ENCODE measurements around the gene DACT1.

Gene DACT1

GRCh38 chr14:58641509-58641908, 3.7 kb downstream of the DACT1 start:
- FAIRE-seq: no peak
- no peak for DNase-seq (ENCODE audit: insufficient read length, low spot score)
- TF ChIP-seq POU2F2 (IDR thresholded peaks at IDR 0.05; ENCODE audit: low read depth, low read length) (no peak), POLR2A (IDR thresholded peaks at IDR 0.05; ENCODE audit: low read depth, low read length) (no peak), POLR2AphosphoS5 (IDR thresholded peaks at IDR 0.05; ENCODE audit: low read depth, low read length) (no peak), PAX5 (IDR thresholded peaks at IDR 0.05; ENCODE audit: insufficient read depth, low read length, severe bottlenecking) (no peak), SPI1 (IDR thresholded peaks at IDR 0.05; ENCODE audit: low read depth, low read length) (no peak), TAF1 (IDR thresholded peaks at IDR 0.05; ENCODE audit: low read depth, low read length) (no peak)

GRCh38 chr14:58643366-58643765, 5.6 kb downstream of the DACT1 start:
- no peak for DNase-seq (ENCODE audit: insufficient read length, low spot score)
- TF ChIP-seq POLR2AphosphoS5 (IDR thresholded peaks at IDR 0.05; ENCODE audit: low read depth, low read length): no peak
- no peak for TF ChIP-seq POLR2A (IDR thresholded peaks at IDR 0.05; ENCODE audit: low read depth, low read length)
- no peak for TF ChIP-seq PAX5 (IDR thresholded peaks at IDR 0.05; ENCODE audit: insufficient read depth, low read length, severe bottlenecking)
- no peak for TF ChIP-seq TAF1 (IDR thresholded peaks at IDR 0.05; ENCODE audit: low read depth, low read length)
- no peak for TF ChIP-seq POU2F2 (IDR thresholded peaks at IDR 0.05; ENCODE audit: low read depth, low read length)
- no peak for TF ChIP-seq SPI1 (IDR thresholded peaks at IDR 0.05; ENCODE audit: low read depth, low read length)
- FAIRE-seq: no peak

DNA sequence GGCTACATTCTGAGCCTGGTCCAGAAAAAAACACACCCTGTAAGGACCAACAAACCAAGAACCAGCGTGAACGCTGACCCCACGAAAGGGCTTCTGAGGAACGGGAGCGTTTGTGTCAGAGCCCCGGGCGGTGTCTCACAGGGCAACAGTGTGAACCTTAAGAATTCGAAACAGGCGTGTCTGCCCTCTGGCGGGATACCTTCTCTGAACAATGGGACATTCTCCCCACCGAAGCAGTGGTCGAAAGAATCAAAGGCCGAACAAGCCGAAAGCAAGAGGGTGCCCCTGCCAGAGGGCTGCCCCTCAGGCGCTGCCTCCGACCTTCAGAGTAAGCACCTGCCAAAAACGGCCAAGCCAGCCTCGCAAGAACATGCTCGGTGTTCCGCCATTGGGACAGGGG, 7.9 kb downstream of the DACT1 start:
- TF ChIP-seq POLR2AphosphoS5 (IDR thresholded peaks at IDR 0.05; ENCODE audit: low read depth, low read length): no peak
- no peak for TF ChIP-seq TAF1 (IDR thresholded peaks at IDR 0.05; ENCODE audit: low read depth, low read length)
- no peak for TF ChIP-seq POLR2A (IDR thresholded peaks at IDR 0.05; ENCODE audit: low read depth, low read length)
- no peak for TF ChIP-seq SPI1 (IDR thresholded peaks at IDR 0.05; ENCODE audit: low read depth, low read length)
- TF ChIP-seq POU2F2 (IDR thresholded peaks at IDR 0.05; ENCODE audit: low read depth, low read length): no peak
- TF ChIP-seq PAX5 (IDR thresholded peaks at IDR 0.05; ENCODE audit: insufficient read depth, low read length, severe bottlenecking): no peak
- FAIRE-seq (no peak), DNase-seq (ENCODE audit: insufficient read length, low spot score) (no peak)

DNA sequence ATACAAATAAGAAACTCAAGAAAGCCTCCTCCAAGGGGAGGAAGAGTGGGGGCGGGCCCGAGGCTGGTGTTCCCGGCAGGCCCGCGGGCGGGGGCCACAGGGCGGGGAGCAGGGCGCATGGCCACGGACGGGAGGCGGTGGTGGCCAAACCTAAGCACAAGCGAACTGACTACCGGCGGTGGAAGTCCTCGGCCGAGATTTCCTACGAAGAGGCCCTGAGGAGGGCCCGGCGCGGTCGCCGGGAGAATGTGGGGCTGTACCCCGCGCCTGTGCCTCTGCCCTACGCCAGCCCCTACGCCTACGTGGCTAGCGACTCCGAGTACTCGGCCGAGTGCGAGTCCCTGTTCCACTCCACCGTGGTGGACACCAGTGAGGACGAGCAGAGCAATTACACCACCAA, 8.7 kb downstream of the DACT1 start:
- DNase-seq (ENCODE audit: insufficient read length, low spot score): no peak
- FAIRE-seq: no peak
- no peak for TF ChIP-seq POU2F2 (IDR thresholded peaks at IDR 0.05; ENCODE audit: low read depth, low read length)
- TF ChIP-seq POLR2A (IDR thresholded peaks at IDR 0.05; ENCODE audit: low read depth, low read length): no peak
- TF ChIP-seq TAF1 (IDR thresholded peaks at IDR 0.05; ENCODE audit: low read depth, low read length): no peak
- no peak for TF ChIP-seq PAX5 (IDR thresholded peaks at IDR 0.05; ENCODE audit: insufficient read depth, low read length, severe bottlenecking)
- no peak for TF ChIP-seq POLR2AphosphoS5 (IDR thresholded peaks at IDR 0.05; ENCODE audit: low read depth, low read length)
- no peak for TF ChIP-seq SPI1 (IDR thresholded peaks at IDR 0.05; ENCODE audit: low read depth, low read length)

DNA sequence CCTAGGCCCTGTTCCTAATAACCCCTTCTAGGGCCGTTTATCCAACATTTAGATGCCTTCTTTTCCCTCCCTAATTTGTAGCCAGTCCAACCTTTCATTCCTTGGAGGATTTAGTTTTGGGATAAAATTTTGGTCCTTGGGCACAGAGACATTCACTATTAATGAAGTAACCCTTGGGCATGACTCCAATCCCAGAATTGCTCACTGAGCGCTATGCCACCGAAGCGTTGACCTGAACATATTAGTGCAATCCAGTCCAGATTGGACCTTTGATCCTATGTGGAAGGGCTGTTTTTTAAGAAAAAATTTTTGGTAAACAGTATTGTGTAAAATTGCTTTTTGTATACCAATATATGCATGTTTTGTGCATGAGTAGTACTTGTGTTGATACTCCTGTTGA, 10.0 kb downstream of the DACT1 start:
- TF ChIP-seq POU2F2 (IDR thresholded peaks at IDR 0.05; ENCODE audit: low read depth, low read length) (no peak), SPI1 (IDR thresholded peaks at IDR 0.05; ENCODE audit: low read depth, low read length) (no peak), POLR2A (IDR thresholded peaks at IDR 0.05; ENCODE audit: low read depth, low read length) (no peak), POLR2AphosphoS5 (IDR thresholded peaks at IDR 0.05; ENCODE audit: low read depth, low read length) (no peak), TAF1 (IDR thresholded peaks at IDR 0.05; ENCODE audit: low read depth, low read length) (no peak), PAX5 (IDR thresholded peaks at IDR 0.05; ENCODE audit: insufficient read depth, low read length, severe bottlenecking) (no peak)
- DNase-seq (ENCODE audit: insufficient read length, low spot score) (no peak), FAIRE-seq (no peak)

GRCh38 chr14:58650857-58651256, 13.1 kb downstream of the DACT1 start:
- TF ChIP-seq POU2F2 (IDR thresholded peaks at IDR 0.05; ENCODE audit: low read depth, low read length) (no peak), POLR2A (IDR thresholded peaks at IDR 0.05; ENCODE audit: low read depth, low read length) (no peak), POLR2AphosphoS5 (IDR thresholded peaks at IDR 0.05; ENCODE audit: low read depth, low read length) (no peak), TAF1 (IDR thresholded peaks at IDR 0.05; ENCODE audit: low read depth, low read length) (no peak), PAX5 (IDR thresholded peaks at IDR 0.05; ENCODE audit: insufficient read depth, low read length, severe bottlenecking) (no peak), SPI1 (IDR thresholded peaks at IDR 0.05; ENCODE audit: low read depth, low read length) (no peak)

GRCh38 chr14:58656671-58657411, 19.1 kb downstream of the DACT1 start:
- no peak for TF ChIP-seq SPI1 (IDR thresholded peaks at IDR 0.05; ENCODE audit: low read depth, low read length)
- no peak for TF ChIP-seq POU2F2 (IDR thresholded peaks at IDR 0.05; ENCODE audit: low read depth, low read length)
- TF ChIP-seq POLR2AphosphoS5 (IDR thresholded peaks at IDR 0.05; ENCODE audit: low read depth, low read length): no peak
- TF ChIP-seq PAX5 (IDR thresholded peaks at IDR 0.05; ENCODE audit: insufficient read depth, low read length, severe bottlenecking): no peak
- TF ChIP-seq TAF1 (IDR thresholded peaks at IDR 0.05; ENCODE audit: low read depth, low read length): no peak
- TF ChIP-seq POLR2A (IDR thresholded peaks at IDR 0.05; ENCODE audit: low read depth, low read length): no peak
- no peak for FAIRE-seq
- no peak for DNase-seq (ENCODE audit: insufficient read length, low spot score)

More at GRCh38 chr14:58650857-58651256, 13.1 kb downstream of the DACT1 start:
- FAIRE-seq (no peak), DNase-seq (ENCODE audit: insufficient read length, low spot score) (no peak)

DNA sequence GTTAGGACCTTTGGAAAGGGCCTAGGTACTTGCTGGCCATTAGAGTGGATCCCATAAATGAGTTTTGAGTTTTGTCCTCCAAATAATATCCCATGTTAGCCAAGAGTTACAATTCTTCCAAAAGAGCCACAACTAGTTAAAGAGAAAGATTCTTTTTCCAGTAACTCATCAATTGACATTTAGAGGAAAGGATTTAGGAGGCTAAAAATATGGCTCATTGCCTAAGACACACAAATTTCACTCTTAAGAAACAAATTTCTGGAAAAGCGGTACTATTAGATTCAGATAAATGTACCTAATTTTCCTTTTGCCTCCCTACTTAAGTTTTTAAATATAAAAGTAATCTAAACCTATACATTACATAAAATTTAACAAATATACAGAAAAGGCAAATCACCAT, 21.3 kb downstream of the DACT1 start:
- TF ChIP-seq POU2F2 (IDR thresholded peaks at IDR 0.05; ENCODE audit: low read depth, low read length) (no peak), POLR2A (IDR thresholded peaks at IDR 0.05; ENCODE audit: low read depth, low read length) (no peak), POLR2AphosphoS5 (IDR thresholded peaks at IDR 0.05; ENCODE audit: low read depth, low read length) (no peak), PAX5 (IDR thresholded peaks at IDR 0.05; ENCODE audit: insufficient read depth, low read length, severe bottlenecking) (no peak), TAF1 (IDR thresholded peaks at IDR 0.05; ENCODE audit: low read depth, low read length) (no peak), SPI1 (IDR thresholded peaks at IDR 0.05; ENCODE audit: low read depth, low read length) (no peak)
- FAIRE-seq: no peak

GRCh38 chr14:58659846-58660245, 22.1 kb downstream of the DACT1 start:
- DNase-seq (ENCODE audit: insufficient read length, low spot score) (no peak), FAIRE-seq (no peak)
- TF ChIP-seq SPI1 (IDR thresholded peaks at IDR 0.05; ENCODE audit: low read depth, low read length) (no peak), POU2F2 (IDR thresholded peaks at IDR 0.05; ENCODE audit: low read depth, low read length) (no peak), PAX5 (IDR thresholded peaks at IDR 0.05; ENCODE audit: insufficient read depth, low read length, severe bottlenecking) (no peak), POLR2AphosphoS5 (IDR thresholded peaks at IDR 0.05; ENCODE audit: low read depth, low read length) (no peak), POLR2A (IDR thresholded peaks at IDR 0.05; ENCODE audit: low read depth, low read length) (no peak), TAF1 (IDR thresholded peaks at IDR 0.05; ENCODE audit: low read depth, low read length) (no peak)

More for the DNA sequence above, 21.3 kb downstream of the DACT1 start:
- no peak for DNase-seq (ENCODE audit: insufficient read length, low spot score)
